Ishikawa (cell line): ENCODE results near the gene CA7.

ENCODE experiments used
- CEBPB ChIP-seq: IDR thresholded peaks from 2 replicates; pipeline ENCODE4 v1.6.1; 2012
- CREB1 ChIP-seq: IDR thresholded peaks from 2 replicates; pipeline ENCODE4 v1.6.1; 2012; ENCODE audit warnings: low read depth
- EP300 ChIP-seq: IDR thresholded peaks from 2 replicates; pipeline ENCODE4 v1.6.1; 2012; ENCODE audit warnings: borderline replicate concordance
- FOXM1 ChIP-seq: IDR thresholded peaks from 2 replicates; pipeline ENCODE4 v1.6.1; 2012; ENCODE audit warnings: low read depth, borderline replicate concordance
- MAX ChIP-seq: IDR thresholded peaks from 2 replicates; pipeline ENCODE4 v1.6.1; 2012
- NFIC ChIP-seq: IDR thresholded peaks from 2 replicates; pipeline ENCODE4 v1.6.1; 2012
- RAD21 ChIP-seq: IDR thresholded peaks from 2 replicates; pipeline ENCODE4 v1.6.1; 2012; ENCODE audit warnings: low read depth
- REST ChIP-seq: IDR thresholded peaks from 2 replicates; pipeline ENCODE4 v1.6.1; 2012; ENCODE audit warnings: low read depth, mild to moderate bottlenecking
- TAF1 ChIP-seq: IDR thresholded peaks from 2 replicates; pipeline ENCODE4 v1.6.1; 2012; ENCODE audit warnings: low read depth, mild to moderate bottlenecking
- TCF12 ChIP-seq: IDR thresholded peaks from 2 replicates; pipeline ENCODE4 v1.6.1; 2012; ENCODE audit warnings: low read depth
- TEAD4 ChIP-seq: IDR thresholded peaks from 2 replicates; pipeline ENCODE4 v1.6.1; 2012
- USF1 ChIP-seq: IDR thresholded peaks from 2 replicates; pipeline ENCODE4 v1.6.1; 2012
- YY1 ChIP-seq: IDR thresholded peaks from 2 replicates; pipeline ENCODE4 v1.6.1; 2012; ENCODE audit warnings: low read depth
- ZBTB7A ChIP-seq: IDR thresholded peaks from 2 replicates; pipeline ENCODE4 v1.6.1; 2012; ENCODE audit warnings: low read depth

The CA7 gene

GRCh38 chr16:66882702-66883101, 38.5 kb downstream of the CA7 start:
- TF ChIP-seq REST (no peak), CEBPB (no peak)

GRCh38 chr16:66885491-66885890, 41.3 kb downstream of the CA7 start:
- no peak for TF ChIP-seq NFIC
- no peak for TF ChIP-seq TCF12
- TF ChIP-seq TEAD4 = no peak
- no peak for TF ChIP-seq RAD21
- no peak for TF ChIP-seq YY1
- no peak for TF ChIP-seq CREB1
- TF ChIP-seq REST = no peak
- TF ChIP-seq MAX = no peak
- no peak for TF ChIP-seq EP300
- no peak for TF ChIP-seq ZBTB7A
- no peak for TF ChIP-seq USF1
- no peak for TF ChIP-seq CEBPB

GRCh38 chr16:66886321-66886720, 42.1 kb downstream of the CA7 start:
- TF ChIP-seq TEAD4 = no peak

- TF ChIP-seq FOXM1 = no peak
- TF ChIP-seq REST = no peak
Measured at GRCh38 chr16:66886914-66887313, 42.7 kb downstream of the CA7 start.

GRCh38 chr16:66888647-66889615, 44.7 kb downstream of the CA7 start:
- TF ChIP-seq MAX (no peak), YY1 (no peak), TAF1 (no peak), EP300 (no peak), RAD21 (no peak), TEAD4 (no peak), CREB1 (no peak), REST (no peak), NFIC (no peak), FOXM1 (no peak), ZBTB7A (no peak), USF1 (no peak), CEBPB (no peak), TCF12 (no peak)
